ACHN (cell line): ENCODE measurements around the gene TOR4A.

Source experiments
- DNase-seq: peaks from one replicate; pipeline ENCODE4 v3.0.0-alpha.2; 2015
- in situ Hi-C: cut with HindIII; loops from 2 replicates; pipeline ENCODE4 v1.10.0; 2017; ENCODE audit warnings: low sequenced_read_pairs, low pct_ligation_motif_present, low pct_unique_long_range_greater_than_20kb

The TOR4A gene

GRCh38 chr9:137300567-137301080 lies 23.1 kb downstream of the TOR4A start:
- in situ Hi-C loops, result no loop called here
- DNase-seq, result no peak

GRCh38 chr9:137301081-137301947 lies 23.8 kb downstream of the TOR4A start:
- peak; percentile 54 for DNase-seq
- in situ Hi-C loops, result no loop called here

- peak; percentile 75 for DNase-seq
Observed at GRCh38 chr9:137302118-137302448, 24.6 kb downstream of the TOR4A start, which contains the start of gene NRARP. Gene NRARP (minus strand): TSS chr9:137302271. CDS start chr9:137301928, 343 bp downstream.

GRCh38 chr9:137302449-137303150 lies 25.1 kb downstream of the TOR4A start:
- DNase-seq, result no peak
- in situ Hi-C loops, result no loop called here

More at GRCh38 chr9:137302118-137302448, 24.6 kb downstream of the TOR4A start, which contains the start of gene NRARP:
- in situ Hi-C loops, result no loop called here

GRCh38 chr9:137303151-137303892 lies 25.8 kb downstream of the TOR4A start:
- in situ Hi-C loops, result no loop called here
- DNase-seq, result no peak

- no peak for DNase-seq
- in situ Hi-C loops, result no loop called here
Observed at GRCh38 chr9:137303893-137304382, 26.4 kb downstream of the TOR4A start.

GRCh38 chr9:137304383-137305059 lies 27.0 kb downstream of the TOR4A start:
- in situ Hi-C loops, result no loop called here
- no peak for DNase-seq

GRCh38 chr9:137305060-137305797 lies 27.7 kb downstream of the TOR4A start:
- in situ Hi-C loops, result no loop called here
- DNase-seq, result no peak

GRCh38 chr9:137305798-137306065 lies 28.2 kb downstream of the TOR4A start:
- DNase-seq, result no peak
- in situ Hi-C loops, result no loop called here

GRCh38 chr9:137306066-137306849 lies 28.7 kb downstream of the TOR4A start:
- in situ Hi-C loops, result no loop called here
- no peak for DNase-seq

- no peak for DNase-seq
- in situ Hi-C loops, result no loop called here
Observed at GRCh38 chr9:137306850-137307254, 29.3 kb downstream of the TOR4A start.

GRCh38 chr9:137307255-137308056 lies 29.9 kb downstream of the TOR4A start:
- in situ Hi-C loops, result no loop called here
- DNase-seq, result no peak

GRCh38 chr9:137308057-137308619 lies 30.6 kb downstream of the TOR4A start:
- in situ Hi-C loops, result no loop called here

GRCh38 chr9:137309368-137310188 lies 32.1 kb downstream of the TOR4A start:
- no peak for DNase-seq
- in situ Hi-C loops, result no loop called here

More at GRCh38 chr9:137308057-137308619, 30.6 kb downstream of the TOR4A start:
- DNase-seq, result no peak
